Heart left ventricle (tissue), 16 donors: ENCODE data around the gene PABPC1L. TPM values are rescaled to one million over a fixed set of nuclear protein-coding genes. Genes with fewer than 3 reads are reported as not detected.

Experiments
- ATAC-seq, 4 donors: fragments of 200-7000 bp; cut with Tn5 transposase; one replicate each; pipeline ENCODE4 v1.9.1; 2020 to 2022; ENCODE audit warnings: moderate library complexity in 4 of 4, mild to moderate bottlenecking in 3 of 4, moderate number of reproducible peaks in 1 of 4
- DNase-seq, 5 donors: peaks; one replicate each; pipeline ENCODE4 v3.0.0-alpha.2; 2020
- H3K27ac ChIP-seq, 12 donors: fragments of 200-600 bp; sonication (generic) in 4 of 12; one replicate each; pipeline versions ENCODE4 v1.5.0 to v1.8.0; 2016 to 2022; ENCODE audit warnings: mild to moderate bottlenecking in 2 of 12
- H3K27me3 ChIP-seq, 9 donors: fragments of 200-600 bp; sonication (generic) in 2 of 9; one replicate each; pipeline versions ENCODE4 v1.5.1 to v1.8.0; 2016 to 2022; ENCODE audit warnings: mild to moderate bottlenecking in 3 of 9
- H3K36me3 ChIP-seq, 9 donors: fragments of 200-600 bp; sonication (generic) in 2 of 9; one replicate each; pipeline versions ENCODE4 v1.5.0 to v1.8.0; 2018 to 2022; ENCODE audit warnings: mild to moderate bottlenecking in 2 of 9
- H3K4me1 ChIP-seq, 12 donors: fragments of 200-600 bp; sonication (generic) in 4 of 12; one replicate each; pipeline versions ENCODE4 v1.5.0 to v1.8.0; 2016 to 2022; ENCODE audit warnings: mild to moderate bottlenecking in 3 of 12
- H3K4me3 ChIP-seq, 12 donors: fragments of 200-600 bp; sonication (generic) in 4 of 12; one replicate each; pipeline versions ENCODE4 v1.5.0 to v1.8.0; 2017 to 2022; ENCODE audit warnings: mild to moderate bottlenecking in 9 of 12, moderate library complexity in 4 of 12
- H3K9me3 ChIP-seq, 12 donors: fragments of 200-600 bp; sonication (generic) in 4 of 12; one replicate each; pipeline versions ENCODE4 v1.5.0 to v1.8.0; 2016 to 2022; ENCODE audit warnings: mild to moderate bottlenecking in 1 of 12
- CTCF ChIP-seq, 12 donors: fragments of 200-600 bp; sonication (generic) in 4 of 12; IDR thresholded peaks; one replicate each; pipeline versions ENCODE4 v1.5.0 to v1.8.0; 2018 to 2022; ENCODE audit warnings: antibody characterized with exemption in 12 of 12, mild to moderate bottlenecking in 5 of 12
- POLR2A ChIP-seq, 2 donors: fragments of 450-650 bp; IDR thresholded peaks; one replicate each; pipeline ENCODE4 v1.6.1; 2017; ENCODE audit warnings: antibody characterized with exemption in 2 of 2, mild to moderate bottlenecking in 2 of 2, moderate library complexity in 2 of 2
- WGBS, 4 donors: extraction: QIAGEN DNeasy Blood & Tissue Kit in 2 of 4; methylation state at CpG; one replicate each; pipeline versions ENCODE4 v1.1.5 to v1.1.7; 2013 to 2018; 5-methylcytosine and 5-hydroxymethylcytosine counted together
- intact Hi-C, 10 donors: fragments of 100-400 bp; cut with DNase I; formaldehyde crosslinking; loops; one replicate each; pipeline versions ENCODE4 v1.11.1 to v1.14.2; 2022
- polyA plus RNA-seq, 2 donors: library from polyadenylated mRNA; stranded (reverse); fragments of 200-250 nt; gene quantifications; one replicate each; pipeline ENCODE4 v1.2.3, GENCODE V29; 2013
- total RNA-seq, 9 donors: library from RNA; depleted of rRNA in 2 of 9; stranded (reverse); fragments of >200 nt in 2 of 9; fragmentation: NEBNext Ultra II Directional in 3 of 9; extraction: Animal tissue kit (Norgen Biotek cat#: 25700) in 3 of 9; gene quantifications; one replicate each; pipeline versions ENCODE4 v1.1.0 to v1.2.4, GENCODE V29; 2016 to 2023
- donor health status: ischemic (EF 13 %, LVEDD 7.1; RV severe dilation, severe dysfunction).
- donor health status: healthy with polysubstance abuse.
- donor health status: DM: no; HTN: yes; CAD: no.
- donor health status: DM: no; HTN: no; CAD: no.
- donor health status: ischemic (EF 25% LVEDD 6.9; RV normal size, moderate dysfunction).
- donor health status: ischemic (EF 25% LVEDD 5.7; RV mildly dilated, moderate dysfunction).
- donor health status: healthy.
- donor health status: DM: yes; HTN: yes; CAD: no.
- donor health status: ischemic (EF 35%, LVEDD 5.7; RV mildly dilated, moderate dysfunction).
- donor health status: nonischemic (EF 11% LVEDD 7.7; RV severe dilation, severe dysfunction).
- donor health status: DM: yes; HTN: yes; CAD: no.
- donor health status: PGD.
- donor health status: ischemic (EF 29% LVEDD 5.4; RV normal size, mild dysfunction).
- donor health status: nonischemic (EF 23%, LVEDD 6.1; RV moderate dilation, normal function).

PABPC1L gene
- total and polyA plus RNA-seq, 11 donors = 0.58 to 5.9 (median 2.4) TPM

- Histone ChIP-seq H3K4me1 (peaks cover 8 to 48% (median 39%) of the 10 kb centered on the region in 12 donors), H3K9me3 (no peaks in the 10 kb centered on the region), H3K27ac (peak overlapping the region in 11 of 12 donors; percentile 66 to 100 (median 98)), H3K4me3 (peak overlapping the region; percentile 77 to 99 (median 95)), H3K36me3 (peaks cover 0 to 18% (median 2%) of the 10 kb centered on the region in 9 donors), H3K27me3 (no peaks in the 10 kb centered on the region)
- ATAC-seq = peak in 2 of 4 donors; percentile 1 to 3
- intact Hi-C loops = loop anchor here in 3 of 10 donors (5.0 to 10.0 kb wide), 3 partner anchors 77 to 340 kb away; partner anchors contain the start of genes STK4 (in 2 of the 3) and TOMM34 (in 1 of the 3)
- 2 to 7% (median 3%) methylated on average over 14 of the region's 14 CpGs for WGBS, 4 donors
- no peak for DNase-seq
- TF ChIP-seq POLR2A (IDR thresholded peaks at IDR 0.05) (no peak), CTCF (IDR thresholded peaks at IDR 0.05) (no peak)
Measured at GRCh38 chr20:44884907-44885391, 24.9 kb upstream of the PABPC1L start.

- Histone ChIP-seq H3K27me3 (no peaks in the 10 kb centered on the region), H3K9me3 (no peaks in the 10 kb centered on the region), H3K4me3 (peak within 1 kb of the TSS; percentile 77 to 99 (median 95)), H3K36me3 (peaks cover 0 to 21% (median 2%) of the 10 kb centered on the region in 9 donors), H3K27ac (peak within 1 kb of the TSS; percentile 91 to 100 (median 98)), H3K4me1 (peaks cover 8 to 54% (median 43%) of the 10 kb centered on the region in 12 donors)
- intact Hi-C loops = loop anchor here in 3 of 10 donors (5.0 to 10.0 kb wide), 3 partner anchors 77 to 341 kb away; partner anchors contain the start of genes STK4 (in 2 of the 3) and TOMM34 (in 1 of the 3)
- WGBS, 4 donors = 0 to 2% (median 1%) methylated on average over 44 to 88 of the region's 88 CpGs
- TF ChIP-seq CTCF (IDR thresholded peaks at IDR 0.05) (peak in 3 of 12 donors; percentile 5 to 39 (median 28)), POLR2A (IDR thresholded peaks at IDR 0.05) (peak; percentile 21 to 71)
- peak; percentile 99 to 100 (median 99) for DNase-seq
- peak; percentile 99 to 100 (median 99) for ATAC-seq
Measured at GRCh38 chr20:44885392-44886265, 24.2 kb upstream of the PABPC1L start, which contains the start of gene YWHAB. Gene YWHAB, plus strand, starts transcription at chr20:44885705. Its CDS starts 15,829 bp downstream, at chr20:44901534.

GRCh38 chr20:44886266-44886651 is 23.6 kb upstream of the PABPC1L start:
- H3K4me3 ChIP-seq = peak overlapping the region; percentile 77 to 99 (median 95)
- peaks cover 0 to 21% (median 2%) of the 10 kb centered on the region in 9 donors for H3K36me3 ChIP-seq
- WGBS, 4 donors = 0 to 2% (median 1%) methylated on average over 8 of the region's 8 CpGs
- peaks cover 8 to 60% (median 46%) of the 10 kb centered on the region in 12 donors for H3K4me1 ChIP-seq
- TF ChIP-seq POLR2A (IDR thresholded peaks at IDR 0.05) (no peak), CTCF (IDR thresholded peaks at IDR 0.05) (peak in 1 of 12 donors; percentile 0)
- H3K9me3 ChIP-seq = no peaks in the 10 kb centered on the region
- ATAC-seq = no peak
- H3K27me3 ChIP-seq = no peaks in the 10 kb centered on the region
- no peak for DNase-seq
- peak overlapping the region; percentile 91 to 100 (median 98) for H3K27ac ChIP-seq
- intact Hi-C loops = loop anchor here in 3 of 10 donors (5.0 to 10.0 kb wide), 3 partner anchors 76 to 341 kb away; partner anchors contain the start of genes STK4 (in 2 of the 3) and TOMM34 (in 1 of the 3)
